SK-N-SH treated with all-trans-retinoic acid at 6 μM for 48 hours (cell line): ENCODE data around the gene ROPN1L.

ENCODE experiments used
- ARNTL ChIP-seq: fragments of 450-650 bp; formaldehyde crosslinking; IDR thresholded peaks from 2 replicates; pipeline ENCODE4 v1.5.0; 2020; ENCODE audit warnings: low read depth, mild to moderate bottlenecking, moderate library complexity, borderline replicate concordance
- CREB5 ChIP-seq: fragments of 250-450 bp; sonication (Bioruptor Pico); IDR thresholded peaks from 2 replicates; pipeline ENCODE4 v1.5.1; 2020; ENCODE audit warnings: low read depth, mild to moderate bottlenecking, moderate library complexity
- POU6F1 ChIP-seq: fragments of 250-450 bp; sonication (Bioruptor Pico); IDR thresholded peaks from 2 replicates; pipeline ENCODE4 v1.8.0; 2021; ENCODE audit warnings: low read depth, mild to moderate bottlenecking, moderate library complexity, borderline replicate concordance

- TF ChIP-seq ARNTL (no peak), POU6F1 (CRISPR knock-in tag) (no peak), CREB5 (CRISPR knock-in tag) (no peak)
Measured at GRCh38 chr5:10448754-10449360, 7.2 kb downstream of the ROPN1L start.
